ENCODE results near the gene KIF4B. TPM values are rescaled to one million over a fixed set of nuclear protein-coding genes. Genes with fewer than 3 reads are reported as not detected.

The KIF4B gene, protein sequence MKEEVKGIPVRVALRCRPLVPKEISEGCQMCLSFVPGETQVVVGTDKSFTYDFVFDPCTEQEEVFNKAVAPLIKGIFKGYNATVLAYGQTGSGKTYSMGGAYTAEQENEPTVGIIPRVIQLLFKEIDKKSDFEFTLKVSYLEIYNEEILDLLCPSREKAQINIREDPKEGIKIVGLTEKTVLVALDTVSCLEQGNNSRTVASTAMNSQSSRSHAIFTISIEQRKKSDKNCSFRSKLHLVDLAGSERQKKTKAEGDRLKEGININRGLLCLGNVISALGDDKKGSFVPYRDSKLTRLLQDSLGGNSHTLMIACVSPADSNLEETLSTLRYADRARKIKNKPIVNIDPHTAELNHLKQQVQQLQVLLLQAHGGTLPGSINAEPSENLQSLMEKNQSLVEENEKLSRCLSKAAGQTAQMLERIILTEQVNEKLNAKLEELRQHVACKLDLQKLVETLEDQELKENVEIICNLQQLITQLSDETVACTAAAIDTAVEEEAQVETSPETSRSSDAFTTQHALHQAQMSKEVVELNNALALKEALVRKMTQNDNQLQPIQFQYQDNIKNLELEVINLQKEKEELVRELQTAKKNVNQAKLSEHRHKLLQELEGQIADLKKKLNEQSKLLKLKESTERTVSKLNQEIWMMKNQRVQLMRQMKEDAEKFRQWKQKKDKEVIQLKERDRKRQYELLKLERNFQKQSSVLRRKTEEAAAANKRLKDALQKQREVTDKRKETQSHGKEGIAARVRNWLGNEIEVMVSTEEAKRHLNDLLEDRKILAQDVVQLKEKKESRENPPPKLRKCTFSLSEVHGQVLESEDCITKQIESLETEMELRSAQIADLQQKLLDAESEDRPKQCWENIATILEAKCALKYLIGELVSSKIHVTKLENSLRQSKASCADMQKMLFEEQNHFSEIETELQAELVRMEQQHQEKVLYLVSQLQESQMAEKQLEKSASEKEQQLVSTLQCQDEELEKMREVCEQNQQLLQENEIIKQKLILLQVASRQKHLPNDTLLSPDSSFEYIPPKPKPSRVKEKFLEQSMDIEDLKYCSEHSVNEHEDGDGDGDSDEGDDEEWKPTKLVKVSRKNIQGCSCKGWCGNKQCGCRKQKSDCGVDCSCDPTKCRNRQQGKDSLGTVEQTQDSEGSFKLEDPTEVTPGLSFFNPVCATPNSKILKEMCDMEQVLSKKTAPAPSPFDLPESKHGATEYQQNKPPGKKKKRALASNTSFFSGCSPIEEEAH
- total RNA-seq: under 0.01 TPM in 1 of 2 replicates, not detected in the other

DNA sequence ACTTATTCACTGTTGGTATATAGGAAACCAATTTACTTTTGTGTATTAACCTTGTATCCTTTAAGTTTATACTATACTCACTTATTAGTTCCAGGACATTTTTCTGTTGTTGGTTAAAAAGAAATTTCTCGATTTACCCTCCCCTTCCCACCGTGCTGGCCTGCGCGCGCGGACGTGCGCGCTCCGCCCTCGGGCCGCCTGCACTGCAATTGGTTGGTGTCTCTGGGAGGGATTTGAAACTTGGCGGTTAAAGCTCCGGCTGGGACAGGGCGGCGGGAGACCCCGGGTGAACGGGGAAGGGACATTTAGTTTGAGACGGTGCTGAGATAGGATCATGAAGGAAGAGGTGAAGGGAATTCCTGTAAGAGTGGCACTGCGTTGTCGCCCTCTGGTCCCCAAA, at the start of gene KIF4B:
Gene KIF4B, plus strand, starts transcription at position 230 of the 400 bp plus-strand sequence. Its CDS starts 105 bp downstream, at position 335.

Other genes with a start within 250 kb of the KIF4B start
- gene FAXDC2, start 163.2 kb upstream of the KIF4B start, total RNA-seq: 9.0 and 13.6 TPM in 2 replicates
- 40.4 and 44.2 TPM in 2 replicates for gene CNOT8, start 155.1 kb upstream of the KIF4B start, total RNA-seq
- gene GEMIN5, start 75.5 kb upstream of the KIF4B start, total RNA-seq: 10.8 and 12.4 TPM in 2 replicates
- gene MRPL22, start 72.7 kb upstream of the KIF4B start, total RNA-seq: 22.0 and 25.5 TPM in 2 replicates